Skeletal muscle tissue (tissue), 4 donors: ENCODE measurements around the gene RASSF7. TPM values are rescaled to one million over a fixed set of nuclear protein-coding genes. Genes with fewer than 3 reads are reported as not detected.
A peak's percentile ranks its signal among the peaks of the same experiment; 100 is the strongest.

ENCODE experiments used
- H3K27ac ChIP-seq: one replicate; pipeline ENCODE4 v1.7.0; 2013; ENCODE audit warnings: mild to moderate bottlenecking, low read depth, low read length, inconsistent platforms
- H3K27me3 ChIP-seq, 3 donors: one replicate each; pipeline ENCODE4 v1.7.0; 2013; ENCODE audit warnings: low read length in 3 of 3; ENCODE audit not compliant: control insufficient read depth in 3 of 3, insufficient read depth in 3 of 3
- H3K36me3 ChIP-seq, 3 donors: one replicate each; pipeline ENCODE4 v1.7.0; 2013; ENCODE audit warnings: low read length in 3 of 3; ENCODE audit not compliant: control insufficient read depth in 3 of 3, insufficient read depth in 3 of 3
- H3K4me1 ChIP-seq, 3 donors: one replicate each; pipeline ENCODE4 v1.7.0; 2013; ENCODE audit warnings: low read length in 3 of 3, mild to moderate bottlenecking in 3 of 3; ENCODE audit not compliant: control insufficient read depth in 3 of 3, insufficient read depth in 3 of 3
- H3K4me3 ChIP-seq, 3 donors: one replicate each; pipeline ENCODE4 v1.7.0; 2013; ENCODE audit warnings: low read length in 3 of 3
- H3K9ac ChIP-seq, 3 donors: one replicate each; pipeline ENCODE4 v1.7.0; 2013; ENCODE audit warnings: low read length in 3 of 3, mild to moderate bottlenecking in 3 of 3, moderate library complexity in 2 of 3, low read depth in 1 of 3
- H3K9me3 ChIP-seq, 3 donors: one replicate each; pipeline ENCODE4 v1.7.0; 2013; ENCODE audit warnings: low read length in 3 of 3; ENCODE audit not compliant: control insufficient read depth in 3 of 3
- total RNA-seq: library from RNA; depleted of rRNA; stranded (reverse); fragments of >200 nt; gene quantifications from one replicate; pipeline ENCODE4 v1.2.3, GENCODE V29; 2014
- donor health status: Osteomylitis.

RASSF7 gene
- total RNA-seq, 1 donor from 2014 or later: 0.52 TPM

DNA sequence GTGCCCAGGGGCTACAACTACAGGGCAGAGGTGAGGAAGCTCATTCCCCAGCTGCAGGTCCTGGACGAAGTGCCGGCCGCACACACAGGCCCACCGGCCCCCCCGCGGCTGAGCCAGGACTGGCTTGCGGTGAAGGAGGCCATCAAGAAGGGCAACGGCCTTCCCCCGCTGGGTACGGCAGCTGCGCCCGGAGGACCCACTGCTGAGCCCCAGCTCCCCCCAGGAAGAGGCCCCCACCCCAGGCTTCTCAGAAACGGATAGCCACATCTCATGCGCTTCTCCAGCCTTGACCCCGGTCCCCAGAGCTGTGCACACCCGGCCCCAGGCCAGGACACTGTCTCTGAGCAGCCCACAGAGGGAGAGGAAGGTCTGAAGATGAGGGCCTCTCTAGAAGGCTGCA, 9.6 kb upstream of the RASSF7 start:
- H3K27me3 ChIP-seq: peaks cover 29 to 57% (median 38%) of the 10 kb centered on the region in 3 donors

DNA sequence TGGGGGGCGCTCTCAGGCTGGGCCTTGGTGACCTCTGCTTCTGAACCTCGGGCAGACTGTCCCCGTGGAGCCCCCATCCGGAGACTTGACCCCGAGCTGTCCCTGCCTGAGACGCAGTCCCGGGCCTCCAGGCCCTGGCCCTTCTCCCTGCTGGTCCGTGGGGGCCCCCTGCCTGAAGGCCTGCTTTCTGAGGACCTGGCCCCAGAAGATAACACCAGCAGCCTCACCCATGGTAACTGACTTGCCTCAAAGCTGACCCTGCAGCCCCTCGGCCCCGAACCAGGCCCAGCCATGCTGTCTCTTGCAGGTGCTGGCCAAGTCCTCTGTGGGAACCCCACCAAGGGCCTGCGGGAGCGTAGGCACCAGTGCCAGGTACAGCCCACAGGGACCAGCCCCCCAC, 9.2 kb upstream of the RASSF7 start:
- peaks cover 33 to 61% (median 43%) of the 10 kb centered on the region in 3 donors for H3K27me3 ChIP-seq
- H3K36me3 ChIP-seq: no peaks in the 10 kb centered on the region
- no peak overlapping the region for H3K9ac ChIP-seq
- no peak overlapping the region for H3K4me3 ChIP-seq
- no peaks in the 10 kb centered on the region for H3K9me3 ChIP-seq
- peaks cover 0 to 7% (median 7%) of the 10 kb centered on the region in 3 donors for H3K4me1 ChIP-seq
- no peak overlapping the region for H3K27ac ChIP-seq

More for the DNA sequence above, 9.6 kb upstream of the RASSF7 start:
- Histone ChIP-seq H3K9me3 (no peaks in the 10 kb centered on the region), H3K27ac (no peak overlapping the region), H3K9ac (no peak overlapping the region), H3K36me3 (no peaks in the 10 kb centered on the region), H3K4me3 (no peak overlapping the region), H3K4me1 (peaks cover 0 to 7% (median 7%) of the 10 kb centered on the region in 3 donors)

DNA sequence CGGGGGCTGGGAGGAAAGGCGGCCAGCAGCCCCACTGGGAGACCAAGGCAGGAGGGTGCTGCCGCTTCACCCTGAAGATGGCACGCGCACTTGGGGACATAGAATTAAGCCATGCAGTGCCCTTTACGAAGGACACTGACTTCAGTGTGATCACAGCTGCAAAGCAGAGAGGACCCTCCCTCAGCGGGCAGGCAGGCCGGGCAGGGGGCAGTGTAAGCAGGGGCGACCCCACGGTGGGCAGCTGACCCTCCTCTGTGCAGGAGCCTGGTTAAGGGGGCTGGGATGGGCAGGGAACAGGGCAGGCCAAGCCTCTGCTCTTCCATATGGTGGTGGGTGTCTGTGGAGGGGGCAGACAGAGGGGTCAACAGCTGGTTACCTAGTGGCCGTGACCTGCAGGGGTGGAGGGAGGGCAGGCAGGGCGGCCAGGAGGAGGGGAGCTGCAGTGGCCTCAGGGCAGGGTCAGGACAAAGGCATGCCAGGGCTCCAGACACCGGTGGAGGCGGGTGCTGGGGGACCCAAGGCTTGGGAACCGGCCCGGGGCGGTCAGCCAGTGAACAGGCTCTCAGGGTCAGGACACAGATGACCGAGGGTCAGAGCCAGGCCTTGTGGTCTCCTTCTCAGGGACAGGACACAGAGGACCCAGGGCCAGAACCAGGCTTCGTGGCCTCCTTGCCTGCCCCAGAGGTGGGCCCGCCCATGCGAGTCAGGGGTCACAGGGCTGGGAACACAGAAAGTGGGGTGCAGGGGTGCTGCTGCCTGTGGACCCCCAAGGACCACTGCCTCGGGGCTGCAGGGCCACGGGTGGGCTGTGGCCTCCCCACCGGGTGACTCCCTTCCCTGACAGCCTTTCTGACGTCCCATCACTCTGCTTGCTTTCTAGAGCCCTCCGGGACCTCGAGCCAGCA, 7.4 kb upstream of the RASSF7 start:
- Histone ChIP-seq H3K36me3 (no peaks in the 10 kb centered on the region), H3K27me3 (peaks cover 46 to 74% (median 59%) of the 10 kb centered on the region in 3 donors), H3K9ac (no peak overlapping the region), H3K4me3 (no peak overlapping the region), H3K27ac (no peak overlapping the region), H3K9me3 (no peaks in the 10 kb centered on the region), H3K4me1 (peaks cover 0 to 7% (median 7%) of the 10 kb centered on the region in 3 donors)

DNA sequence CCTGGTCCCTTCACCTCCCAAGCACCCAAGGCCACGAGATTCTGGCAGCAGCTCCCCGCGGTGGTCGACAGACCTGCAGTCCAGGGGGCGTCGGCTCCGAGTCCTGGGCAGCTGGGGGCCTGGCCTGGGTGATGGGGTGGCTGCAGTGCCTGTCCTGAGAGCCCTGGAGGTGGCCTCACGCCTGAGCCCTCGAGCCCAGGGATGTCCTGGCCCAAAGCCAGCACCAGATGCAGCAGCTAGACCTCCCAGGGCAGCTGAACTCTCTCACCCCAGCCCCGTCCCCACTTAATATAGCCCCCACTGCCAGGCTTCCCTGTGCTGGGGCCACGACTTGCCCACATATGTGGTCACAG, 6.8 kb upstream of the RASSF7 start:
- Histone ChIP-seq H3K4me3 (no peak overlapping the region), H3K9ac (no peak overlapping the region), H3K9me3 (no peaks in the 10 kb centered on the region), H3K4me1 (peaks cover 0 to 7% (median 7%) of the 10 kb centered on the region in 3 donors), H3K36me3 (no peaks in the 10 kb centered on the region), H3K27ac (no peak overlapping the region), H3K27me3 (peaks cover 46 to 79% (median 61%) of the 10 kb centered on the region in 3 donors)

DNA sequence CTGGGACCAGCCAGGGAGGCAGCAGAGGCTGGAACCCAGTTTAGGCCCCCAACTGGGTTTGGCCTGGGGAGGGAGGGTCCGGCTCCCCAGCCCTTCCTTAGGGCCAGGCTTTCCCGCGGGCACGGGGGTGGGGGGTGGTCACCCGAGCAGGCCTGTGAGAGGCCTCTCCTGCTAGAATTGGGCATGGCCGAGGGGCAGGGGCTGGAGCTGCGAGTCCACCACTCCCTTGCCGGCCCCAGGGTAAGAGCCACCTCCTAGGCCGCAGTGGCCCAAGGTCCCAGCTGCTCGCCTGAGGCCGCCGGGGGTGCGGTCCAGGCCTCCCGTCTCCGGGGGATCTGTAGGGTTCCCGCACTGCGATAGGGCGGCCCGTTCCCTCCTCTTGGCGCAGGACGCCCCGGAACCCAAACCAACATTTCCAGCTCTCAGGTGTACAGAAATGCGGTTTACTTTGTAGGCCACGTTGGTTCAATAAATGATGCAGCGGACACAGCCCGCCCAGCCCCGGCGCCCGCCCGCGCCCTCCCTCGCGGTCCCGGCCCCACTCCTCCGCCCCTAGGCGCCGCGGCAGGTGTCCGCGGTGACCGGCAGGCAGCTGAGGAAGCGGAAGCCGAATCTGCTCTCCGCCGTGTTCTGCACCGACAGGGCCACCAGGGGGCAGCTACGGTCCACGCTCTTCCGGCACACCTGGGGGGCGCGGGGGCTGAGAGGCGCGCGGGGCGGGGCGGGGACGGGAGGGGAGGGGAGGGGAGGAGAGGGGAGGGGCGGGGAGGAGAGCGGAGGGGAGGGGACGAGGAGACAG, 6.1 kb upstream of the RASSF7 start:
- Histone ChIP-seq H3K36me3 (no peaks in the 10 kb centered on the region), H3K4me1 (peaks cover 0 to 7% (median 7%) of the 10 kb centered on the region in 3 donors), H3K4me3 (peak overlapping the region in 2 of 3 donors; percentile 6 to 32), H3K9ac (peak overlapping the region in 1 of 3 donors; percentile 3), H3K9me3 (no peaks in the 10 kb centered on the region), H3K27ac (no peak overlapping the region), H3K27me3 (peaks cover 46 to 83% (median 65%) of the 10 kb centered on the region in 3 donors)

DNA sequence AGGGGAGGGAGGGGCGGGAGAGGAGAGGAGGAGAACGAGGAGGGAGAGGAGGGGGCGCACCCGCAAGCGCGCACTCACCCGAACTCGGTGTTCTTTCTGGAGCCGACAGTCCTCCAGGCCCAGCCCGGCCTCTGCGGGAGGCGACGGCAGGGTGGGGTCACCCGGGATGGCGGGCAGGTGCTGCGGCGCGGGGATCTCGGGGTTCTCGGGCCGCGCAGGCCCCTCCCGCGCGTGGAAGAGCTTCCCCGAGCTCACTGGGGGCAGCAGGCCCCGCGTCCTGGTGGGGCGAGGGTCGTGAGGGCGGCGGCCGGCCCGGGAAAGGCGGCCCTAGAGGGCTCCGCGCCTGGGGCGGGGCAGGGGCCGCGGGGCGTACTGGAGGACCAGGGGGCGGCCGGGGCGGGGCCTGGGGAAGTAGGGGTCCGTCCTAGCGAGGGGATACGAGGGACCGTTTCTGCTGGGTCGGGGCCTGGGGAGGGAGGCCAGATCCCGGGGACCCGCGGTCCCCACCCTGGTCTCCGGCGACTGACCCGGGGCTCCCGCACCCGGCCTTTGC, 5.5 kb upstream of the RASSF7 start:
- no peak overlapping the region for H3K27ac ChIP-seq
- H3K36me3 ChIP-seq: no peaks in the 10 kb centered on the region
- no peak overlapping the region for H3K4me3 ChIP-seq
- H3K9me3 ChIP-seq: no peaks in the 10 kb centered on the region
- peaks cover 46 to 79% (median 70%) of the 10 kb centered on the region in 3 donors for H3K27me3 ChIP-seq
- H3K4me1 ChIP-seq: peaks cover 3 to 11% (median 10%) of the 10 kb centered on the region in 3 donors
- no peak overlapping the region for H3K9ac ChIP-seq

DNA sequence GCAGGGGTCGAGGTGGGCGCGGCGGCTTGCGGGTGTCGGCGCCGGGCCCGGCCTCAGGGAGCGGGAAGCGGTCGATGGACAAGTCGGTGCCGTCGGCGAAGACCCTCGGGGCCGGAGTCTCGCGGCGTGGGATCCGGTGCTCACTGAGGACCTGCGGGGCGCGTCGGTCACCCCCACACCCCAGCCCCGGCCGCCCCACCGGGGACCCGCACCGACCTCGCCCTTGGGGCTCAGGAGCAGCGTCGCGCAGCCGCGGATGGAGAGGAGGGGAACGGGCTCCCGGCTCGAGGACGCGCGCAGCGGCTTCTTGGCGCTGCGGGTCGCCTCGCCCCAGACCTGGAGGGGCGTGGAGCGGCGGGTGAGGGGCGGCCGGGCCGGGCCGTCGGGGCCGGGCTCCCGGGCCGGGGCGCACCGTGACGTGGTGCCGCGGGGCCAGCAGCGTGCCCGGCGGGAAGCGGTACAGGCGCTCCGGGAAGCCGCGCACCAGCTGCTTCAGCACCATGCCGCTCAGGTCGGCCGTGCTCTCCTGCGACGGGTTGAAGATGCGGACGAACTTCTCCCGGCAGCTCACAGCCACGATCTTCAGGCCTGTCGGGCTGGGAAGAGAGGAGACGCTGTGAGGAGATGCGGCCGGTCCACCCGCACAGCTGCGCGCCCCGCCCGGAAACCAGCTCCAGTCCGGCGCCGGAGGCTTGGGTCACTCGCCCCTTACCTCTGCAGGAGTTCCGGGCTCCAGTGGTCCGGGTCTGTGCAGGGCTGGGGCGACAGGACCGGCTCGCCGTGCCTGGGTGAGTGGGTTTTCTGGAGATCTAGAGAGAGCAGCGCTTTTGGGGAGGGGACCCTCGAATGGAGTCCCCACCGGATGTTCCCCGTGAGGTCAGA, 4.7 kb upstream of the RASSF7 start:
- no peak overlapping the region for H3K27ac ChIP-seq
- H3K4me3 ChIP-seq: no peak overlapping the region
- H3K9me3 ChIP-seq: no peaks in the 10 kb centered on the region
- no peaks in the 10 kb centered on the region for H3K36me3 ChIP-seq
- H3K9ac ChIP-seq: no peak overlapping the region
- H3K4me1 ChIP-seq: peaks cover 5 to 13% (median 11%) of the 10 kb centered on the region in 3 donors
- H3K27me3 ChIP-seq: peaks cover 42 to 74% (median 66%) of the 10 kb centered on the region in 3 donors

DNA sequence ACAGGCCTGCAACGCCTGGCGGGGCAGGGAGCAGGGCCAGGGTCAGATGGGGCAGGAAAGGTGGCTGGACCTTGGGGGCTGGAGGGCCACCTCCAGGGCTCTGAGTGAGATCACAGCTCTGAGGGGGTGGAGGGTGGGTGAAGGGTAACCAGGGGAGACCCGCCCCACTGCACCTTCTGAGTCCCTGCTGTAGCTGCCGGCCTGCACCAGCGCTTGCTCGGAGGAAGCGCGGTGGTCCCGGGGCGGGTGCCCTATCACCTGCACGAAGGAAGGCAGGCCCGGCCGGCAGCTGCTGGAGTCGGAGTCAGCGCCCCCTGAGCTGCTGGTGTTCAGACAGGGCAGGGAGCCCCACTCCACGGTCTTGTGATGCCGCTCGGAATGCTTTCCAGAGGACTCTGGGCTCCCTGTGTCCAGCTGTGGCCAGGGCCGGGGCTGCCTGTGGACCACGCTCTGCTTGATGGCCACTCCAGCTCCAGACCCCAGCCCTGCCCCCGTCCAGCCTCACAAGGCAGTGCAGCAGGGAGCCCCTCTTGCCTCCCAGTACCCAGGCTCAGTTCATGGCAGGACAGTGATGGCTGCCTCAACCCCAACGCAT, 4.0 kb upstream of the RASSF7 start:
- Histone ChIP-seq H3K9ac (no peak overlapping the region), H3K36me3 (no peaks in the 10 kb centered on the region)

More for the DNA sequence above, 4.0 kb upstream of the RASSF7 start:
- Histone ChIP-seq H3K9me3 (no peaks in the 10 kb centered on the region), H3K27me3 (peaks cover 42 to 68% (median 66%) of the 10 kb centered on the region in 3 donors), H3K4me1 (peaks cover 12 to 20% (median 17%) of the 10 kb centered on the region in 3 donors), H3K4me3 (no peak overlapping the region), H3K27ac (no peak overlapping the region)
